ENCODE results near the gene ABCG4. TPM values are rescaled to one million over a fixed set of nuclear protein-coding genes. Genes with fewer than 3 reads are reported as not detected.

ABCG4 gene
- total and polyA plus RNA-seq, 2 of the 8 experiments (the other 6 are each of a cell fraction or from before 2014, with no cell fraction given) = 1.8 to 2.3 TPM

DNA sequence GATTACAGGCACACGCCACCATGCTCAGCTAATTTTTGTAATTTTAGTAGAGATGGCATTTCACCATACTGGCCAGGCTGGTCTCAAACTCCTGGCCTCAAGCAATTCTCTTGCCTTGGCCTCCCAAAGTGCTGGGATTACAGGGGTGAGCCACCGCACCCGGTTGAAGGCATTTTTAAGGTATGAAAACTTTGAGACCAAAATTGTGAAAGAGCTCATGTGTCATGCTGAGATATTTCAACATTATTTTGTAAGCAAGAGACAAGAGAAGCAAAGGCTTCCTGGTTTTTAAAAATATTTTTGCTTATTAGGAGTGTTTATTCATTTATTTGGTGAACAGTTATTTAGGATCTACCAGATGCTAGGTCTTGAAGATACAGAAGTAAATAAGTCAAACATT is 43.3 kb downstream of the ABCG4 start:
- Histone ChIP-seq H3K27ac (ENCODE audit: low read depth, low read length) (no peak overlapping the region), H3K14ac (ENCODE audit: insufficient read length) (no peak overlapping the region), H2AK5ac (ENCODE audit: low read depth, low read length) (no peak overlapping the region), H3K36me3 (ENCODE audit: control insufficient read depth in 2 of 4, insufficient read depth in 4 of 4, low read length in 3 of 4) (no peaks in the 10 kb centered on the region), H4K8ac (ENCODE audit: extremely low read depth, insufficient read depth, low read length) (no peak overlapping the region), H3K23me2 (ENCODE audit: low read depth, low read length) (no peaks in the 10 kb centered on the region), H3K56ac (replicated peaks; ENCODE audit: insufficient read length, low read depth, low read length) (no peak overlapping the region), H2BK20ac (ENCODE audit: low read length) (no peak overlapping the region), H3K9me3 (ENCODE audit: insufficient read depth in 2 of 2, low read depth in 1 of 2, low read length in 1 of 2) (no peaks in the 10 kb centered on the region), H3K79me2 (ENCODE audit: control insufficient read depth in 1 of 2, insufficient read depth in 2 of 2, low read length in 2 of 2) (no peaks in the 10 kb centered on the region), H2AFZ (ENCODE audit: low read length) (no peak overlapping the region), H4K20me1 (replicated peaks in 1 of 2; ENCODE audit: control insufficient read depth in 1 of 2, insufficient read depth in 2 of 2, low read length in 2 of 2) (no peaks in the 10 kb centered on the region), H3K27me3 (replicated peaks in 1 of 4; ENCODE audit: control insufficient read depth in 3 of 4, extremely low read depth in 1 of 4, insufficient read depth in 3 of 4, low read length in 3 of 4) (no peaks in the 10 kb centered on the region), H4K91ac (replicated peaks; ENCODE audit: insufficient read length, low read length) (no peak overlapping the region), H3K4me3 (ENCODE audit: extremely low read depth in 1 of 4, insufficient read depth in 2 of 4, low read depth in 3 of 4, low read length in 4 of 4) (no peak overlapping the region), H3K79me1 (ENCODE audit: low read depth, low read length) (no peaks in the 10 kb centered on the region), H3K4ac (replicated peaks; ENCODE audit: insufficient read length, low read depth, low read length) (no peak overlapping the region), H4K5ac (ENCODE audit: insufficient read length, low read depth, low read length) (no peak overlapping the region), H2BK15ac (ENCODE audit: low read length) (no peak overlapping the region), H3K9ac (replicated peaks in 1 of 4; ENCODE audit: extremely low read depth in 1 of 4, low read depth in 3 of 4, low read length in 3 of 4) (no peak overlapping the region), H3K23ac (ENCODE audit: insufficient read length) (no peak overlapping the region), H2BK120ac (replicated peaks; ENCODE audit: low read depth, low read length) (no peak overlapping the region), H3K4me1 (replicated peaks in 1 of 4; ENCODE audit: control insufficient read depth in 3 of 4, insufficient read depth in 4 of 4, low read length in 3 of 4) (peaks cover 0 to 4% (median under 1%) of the 10 kb centered on the region in 4 experiments; a peak in 4 of 7 replicates), H3K4me2 (ENCODE audit: insufficient read depth in 1 of 2, low read depth in 2 of 2, low read length in 2 of 2) (no peak overlapping the region), H2BK5ac (ENCODE audit: low read depth, low read length) (no peak overlapping the region), H2BK12ac (ENCODE audit: low read depth, low read length) (no peak overlapping the region), H3K18ac (ENCODE audit: extremely low read depth, low read length) (no peak overlapping the region)
- 94% methylated on average over 3 of the region's 3 CpGs; no CpG with 5 or more reads in 1 of the 2 experiments for WGBS, 2 experiments (ENCODE audit: extremely low coverage in 1 of 2, insufficient coverage in 1 of 2, insufficient read length in 1 of 2, insufficient replicate concordance in 2 of 2, low coverage in 1 of 2, low lambda C conversion rate in 2 of 2, missing lambda C conversion rate in 1 of 2)
- no peak for DNase-seq (ENCODE audit: low read depth in 1 of 2, low spot score in 2 of 2)
- CTCF ChIA-PET (ENCODE audit: partially characterized antibody) = interaction anchor here (1.0 to 20.1 kb wide), 7 partner anchors 10 to 87 kb away, joined by 3 to 367 read pairs (median 4); partner anchors contain the start of genes ABCG4, NHERF4 and NLRX1
- POLR2A ChIA-PET (ENCODE audit: partially characterized antibody) = interaction anchor here (1.1 to 2.9 kb wide), 3 partner anchors 10 to 44 kb away, joined by 3 to 7 read pairs (median 4); no protein-coding TSS in a partner anchor
- FAIRE-seq = no peak
- TF ChIP-seq RXRA (IDR thresholded peaks at IDR 0.05; ENCODE audit: insufficient read depth, low read depth, low read length) (no peak), NRF1 (IDR thresholded peaks at IDR 0.05; ENCODE audit: low read depth, low read length) (no peak), SAP30 (IDR thresholded peaks at IDR 0.05; ENCODE audit: insufficient read depth, insufficient replicate concordance, low read length) (no peak), SRF (IDR thresholded peaks at IDR 0.05; ENCODE audit: low read depth, low read length) (no peak), JUN (IDR thresholded peaks at IDR 0.05; ENCODE audit: low read depth, low read length) (no peak), CTCF (IDR thresholded peaks at IDR 0.05; ENCODE audit: control extremely low read depth in 1 of 3, insufficient read depth in 1 of 3, low read depth in 1 of 3, low read length in 3 of 3) (no peak), MAX (IDR thresholded peaks at IDR 0.05) (no peak), PHF8 (conservative IDR thresholded peaks at IDR 0.05; ENCODE audit: low read depth, low read length) (no peak), TAF1 (IDR thresholded peaks at IDR 0.05; ENCODE audit: low read depth, low read length) (no peak)
- TF ChIP-seq, protein P1, sequence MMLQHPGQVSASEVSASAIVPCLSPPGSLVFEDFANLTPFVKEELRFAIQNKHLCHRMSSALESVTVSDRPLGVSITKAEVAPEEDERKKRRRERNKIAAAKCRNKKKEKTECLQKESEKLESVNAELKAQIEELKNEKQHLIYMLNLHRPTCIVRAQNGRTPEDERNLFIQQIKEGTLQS (IDR thresholded peaks at IDR 0.05; ENCODE audit: insufficient read depth, low read depth, low read length) = no peak

Data from H1 (cell line).